HG02943 (cell line): ENCODE measurements around the gene PRR12.

Source experiments
- ATAC-seq: cut with Tn5 transposase; IDR thresholded peaks from one replicate; pipeline ENCODE4 v1.9.1; 2021; ENCODE audit warnings: mild to moderate bottlenecking, low read depth, moderate library complexity; ENCODE audit not compliant: unreplicated experiment

PRR12 gene

DNA sequence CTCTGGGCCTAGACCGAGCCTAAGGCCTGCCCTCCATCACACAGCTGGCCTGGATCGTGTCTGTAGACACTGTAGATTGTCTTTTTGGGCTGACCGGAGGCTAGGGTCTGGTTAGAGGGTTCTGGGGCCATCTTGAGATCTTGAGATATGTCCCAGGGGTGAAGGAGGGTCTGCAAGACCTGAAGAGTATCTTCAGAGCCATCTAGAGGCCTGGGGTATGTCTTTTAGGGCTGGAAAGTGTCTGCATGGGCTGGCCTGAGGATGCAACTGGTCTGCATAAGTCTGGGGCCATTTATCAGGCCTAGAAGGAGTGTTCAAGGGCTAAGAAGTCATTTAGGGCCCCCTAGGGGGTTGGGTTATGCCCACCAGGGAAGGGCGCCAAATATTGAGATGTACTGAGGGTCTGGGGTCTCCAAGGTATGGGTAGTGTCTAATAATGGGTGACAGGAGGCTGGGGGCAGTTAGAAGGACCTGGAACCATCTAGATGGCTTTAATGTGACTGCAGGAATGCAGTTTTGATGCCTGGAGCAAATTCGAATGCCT is 51.6 kb downstream of the PRR12 start:
- no peak for ATAC-seq

DNA sequence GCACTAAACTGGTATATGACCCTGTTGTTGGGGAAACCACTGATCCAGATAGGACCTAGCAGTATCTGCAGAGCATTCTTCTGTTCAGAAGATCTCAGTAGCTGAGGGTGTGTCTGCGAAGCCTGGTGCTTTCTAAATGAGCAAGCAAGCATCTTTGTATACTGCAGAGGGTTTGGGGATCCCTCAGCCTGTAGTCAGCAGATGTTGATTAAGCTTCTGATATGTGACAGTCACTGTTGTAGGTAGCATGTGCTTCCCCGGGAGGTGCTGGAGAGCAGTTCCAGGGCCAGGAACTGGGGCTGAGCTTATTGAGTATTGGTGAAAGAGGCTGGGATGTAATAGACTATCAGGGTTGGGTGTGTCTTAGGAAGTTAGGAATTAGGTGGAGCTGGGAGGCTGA is 52.5 kb downstream of the PRR12 start:
- ATAC-seq, result no peak

DNA sequence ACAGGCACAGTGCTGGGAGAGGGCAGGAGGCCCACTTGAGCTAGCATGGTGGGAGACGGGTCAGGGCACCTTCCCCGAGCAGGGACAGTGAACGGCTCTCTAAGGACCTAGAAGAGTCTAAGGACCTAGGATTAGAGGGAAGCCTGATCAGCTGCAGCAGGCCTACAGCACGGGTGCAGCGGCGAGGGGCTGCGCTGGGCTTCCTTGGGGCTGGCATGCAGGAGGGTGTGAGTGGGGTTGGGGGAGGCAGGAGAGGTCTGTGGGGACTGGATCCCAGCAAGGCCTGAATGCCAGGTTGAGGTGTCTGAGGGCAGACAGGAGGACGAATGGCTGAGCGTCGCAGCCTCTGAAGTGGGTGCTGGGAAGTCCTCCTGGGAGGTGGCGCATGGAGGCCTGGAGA is 54.6 kb downstream of the PRR12 start:
- ATAC-seq, result no peak

DNA sequence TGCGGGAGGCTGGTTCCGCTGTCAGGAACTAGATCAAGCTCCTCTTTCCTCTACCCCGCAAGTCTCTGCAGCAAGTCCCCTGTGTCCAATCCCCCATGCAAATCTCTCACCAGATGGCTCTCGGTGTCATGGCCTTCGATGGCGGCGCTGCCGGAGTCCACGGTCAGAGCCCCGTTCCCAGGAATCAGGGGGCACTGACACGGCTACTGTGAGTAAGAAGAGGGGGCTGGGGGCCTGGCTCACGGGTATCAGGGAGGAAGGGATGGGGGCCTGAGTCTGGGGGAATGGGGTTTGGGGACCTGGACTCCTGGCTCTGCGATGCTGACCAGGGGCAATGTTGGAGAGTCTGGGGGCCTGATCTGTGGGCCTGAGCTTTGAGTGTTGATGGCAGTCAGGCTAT is 55.0 kb downstream of the PRR12 start:
- no peak for ATAC-seq

DNA sequence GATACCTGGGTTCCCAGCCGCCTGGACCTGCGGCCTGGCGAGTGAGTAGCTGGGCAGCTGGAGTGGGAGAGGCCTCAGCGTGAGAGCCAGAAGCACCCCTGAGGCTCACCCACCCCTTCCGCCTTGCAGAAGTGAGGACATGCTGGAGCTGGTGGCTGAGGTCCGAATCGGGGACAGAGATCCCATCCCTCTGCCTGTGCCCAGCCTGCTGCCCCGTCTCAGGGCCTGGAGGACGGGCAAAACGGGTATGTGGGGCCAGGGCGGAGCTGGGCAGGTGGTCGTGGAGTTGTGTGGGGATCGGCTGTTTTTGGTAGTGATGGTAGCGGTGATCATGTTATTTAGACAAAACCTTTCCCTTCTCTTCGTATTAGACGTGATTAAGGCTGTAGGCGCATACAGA is 55.6 kb downstream of the PRR12 start:
- ATAC-seq, result no peak

DNA sequence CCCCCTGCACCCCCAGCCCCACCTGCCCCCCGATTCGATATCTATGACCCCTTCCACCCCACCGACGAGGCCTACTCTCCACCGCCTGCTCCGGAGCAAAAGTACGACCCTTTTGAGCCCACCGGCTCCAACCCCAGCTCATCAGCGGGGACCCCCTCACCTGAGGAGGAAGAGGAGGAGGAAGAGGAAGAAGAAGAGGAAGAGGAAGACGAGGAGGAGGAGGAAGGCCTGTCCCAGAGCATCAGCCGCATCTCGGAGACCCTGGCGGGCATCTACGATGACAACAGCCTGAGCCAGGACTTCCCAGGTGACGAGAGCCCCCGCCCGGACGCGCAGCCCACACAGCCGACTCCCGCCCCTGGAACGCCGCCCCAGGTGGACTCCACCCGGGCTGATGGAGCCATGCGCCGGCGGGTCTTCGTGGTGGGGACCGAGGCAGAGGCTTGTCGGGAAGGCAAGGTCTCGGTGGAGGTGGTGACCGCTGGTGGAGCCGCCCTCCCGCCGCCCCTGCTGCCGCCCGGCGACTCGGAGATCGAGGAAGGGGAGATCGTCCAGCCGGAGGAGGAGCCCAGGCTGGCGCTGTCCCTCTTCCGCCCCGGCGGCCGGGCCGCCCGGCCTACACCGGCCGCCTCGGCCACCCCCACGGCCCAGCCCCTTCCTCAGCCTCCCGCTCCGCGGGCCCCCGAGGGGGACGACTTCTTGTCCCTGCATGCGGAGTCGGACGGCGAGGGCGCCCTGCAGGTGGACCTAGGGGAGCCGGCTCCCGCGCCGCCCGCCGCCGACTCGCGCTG is 60.2 kb downstream of the PRR12 start:
- no peak for ATAC-seq

DNA sequence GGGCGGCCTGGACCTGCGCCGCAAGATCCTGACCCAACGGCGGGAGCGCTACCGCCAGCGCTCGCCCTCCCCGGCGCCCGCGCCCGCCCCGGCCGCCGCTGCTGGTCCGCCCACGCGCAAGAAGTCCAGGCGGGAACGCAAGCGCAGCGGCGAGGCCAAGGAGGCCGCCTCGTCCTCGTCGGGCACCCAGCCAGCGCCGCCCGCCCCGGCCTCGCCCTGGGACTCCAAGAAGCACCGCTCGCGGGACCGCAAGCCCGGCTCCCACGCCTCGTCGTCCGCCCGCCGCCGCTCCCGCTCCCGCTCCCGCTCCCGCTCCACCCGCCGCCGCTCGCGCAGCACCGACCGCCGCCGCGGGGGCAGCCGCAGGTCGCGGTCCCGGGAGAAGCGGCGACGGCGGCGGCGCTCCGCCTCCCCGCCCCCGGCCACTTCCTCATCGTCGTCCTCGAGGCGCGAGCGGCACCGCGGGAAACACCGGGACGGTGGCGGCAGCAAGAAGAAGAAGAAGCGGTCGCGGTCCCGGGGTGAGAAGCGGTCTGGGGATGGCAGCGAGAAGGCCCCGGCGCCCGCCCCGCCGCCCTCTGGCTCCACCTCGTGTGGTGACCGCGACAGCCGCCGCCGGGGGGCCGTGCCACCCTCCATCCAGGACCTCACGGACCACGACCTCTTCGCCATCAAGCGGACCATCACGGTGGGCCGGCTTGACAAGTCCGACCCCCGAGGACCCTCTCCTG is 61.0 kb downstream of the PRR12 start:
- ATAC-seq, result no peak

DNA sequence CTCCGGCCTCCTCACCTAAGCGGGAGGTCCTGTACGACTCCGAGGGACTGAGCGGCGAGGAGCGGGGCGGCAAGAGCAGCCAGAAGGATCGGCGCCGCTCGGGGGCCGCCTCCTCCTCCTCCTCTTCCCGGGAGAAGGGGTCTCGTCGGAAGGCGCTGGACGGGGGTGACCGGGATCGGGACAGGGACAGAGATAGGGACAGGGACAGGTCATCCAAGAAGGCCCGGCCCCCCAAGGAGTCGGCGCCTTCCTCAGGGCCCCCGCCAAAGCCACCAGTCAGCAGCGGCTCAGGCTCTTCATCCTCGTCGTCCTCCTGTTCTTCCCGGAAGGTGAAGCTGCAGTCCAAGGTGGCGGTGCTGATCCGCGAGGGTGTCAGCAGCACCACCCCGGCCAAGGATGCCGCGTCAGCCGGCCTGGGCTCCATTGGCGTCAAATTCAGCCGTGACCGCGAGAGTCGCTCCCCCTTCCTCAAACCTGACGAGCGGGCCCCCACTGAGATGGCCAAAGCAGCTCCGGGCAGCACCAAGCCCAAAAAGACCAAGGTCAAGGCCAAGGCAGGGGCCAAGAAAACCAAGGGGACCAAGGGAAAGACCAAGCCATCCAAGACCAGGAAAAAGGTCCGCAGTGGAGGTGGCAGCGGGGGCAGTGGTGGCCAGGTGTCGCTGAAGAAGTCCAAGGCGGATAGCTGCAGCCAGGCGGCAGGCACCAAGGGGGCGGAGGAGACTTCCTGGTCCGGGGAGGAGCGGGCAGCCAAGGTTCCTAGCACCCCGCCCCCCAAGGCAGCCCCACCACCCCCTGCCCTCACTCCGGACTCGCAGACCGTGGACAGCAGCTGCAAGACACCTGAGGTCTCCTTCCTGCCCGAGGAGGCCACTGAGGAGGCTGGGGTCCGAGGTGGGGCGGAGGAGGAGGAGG is 61.8 kb downstream of the PRR12 start:
- no peak for ATAC-seq

DNA sequence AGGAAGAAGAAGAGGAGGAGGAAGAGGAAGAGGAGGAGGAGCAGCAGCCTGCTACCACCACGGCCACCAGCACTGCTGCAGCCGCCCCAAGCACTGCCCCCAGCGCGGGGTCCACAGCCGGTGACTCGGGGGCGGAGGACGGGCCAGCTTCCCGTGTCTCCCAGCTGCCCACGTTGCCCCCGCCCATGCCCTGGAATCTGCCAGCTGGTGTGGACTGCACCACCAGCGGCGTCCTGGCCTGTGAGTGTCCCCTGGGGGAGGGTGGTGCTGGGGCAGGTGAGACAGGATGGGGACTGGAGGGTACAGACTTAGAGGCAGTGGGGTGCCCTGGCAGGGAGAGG is 62.5 kb downstream of the PRR12 start:
- ATAC-seq, result no peak

DNA sequence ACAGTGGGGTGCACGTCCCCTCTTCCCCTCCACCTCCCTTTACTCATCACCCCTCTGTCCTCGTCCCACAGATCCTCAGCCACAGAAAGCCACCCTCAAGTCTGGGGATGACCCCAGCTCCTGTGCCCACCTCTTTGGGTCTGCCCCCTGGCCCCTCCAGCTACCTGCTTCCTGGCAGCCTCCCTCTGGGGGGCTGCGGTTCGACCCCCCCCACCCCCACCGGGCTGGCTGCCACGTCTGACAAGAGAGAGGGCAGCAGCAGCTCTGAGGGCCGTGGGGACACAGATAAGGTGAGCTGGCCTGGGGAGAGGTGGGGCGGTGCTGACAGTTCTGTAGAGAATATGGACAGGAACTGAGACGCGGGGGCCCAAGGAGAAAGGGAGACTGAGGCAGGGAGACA is 63.6 kb downstream of the PRR12 start:
- no peak for ATAC-seq

DNA sequence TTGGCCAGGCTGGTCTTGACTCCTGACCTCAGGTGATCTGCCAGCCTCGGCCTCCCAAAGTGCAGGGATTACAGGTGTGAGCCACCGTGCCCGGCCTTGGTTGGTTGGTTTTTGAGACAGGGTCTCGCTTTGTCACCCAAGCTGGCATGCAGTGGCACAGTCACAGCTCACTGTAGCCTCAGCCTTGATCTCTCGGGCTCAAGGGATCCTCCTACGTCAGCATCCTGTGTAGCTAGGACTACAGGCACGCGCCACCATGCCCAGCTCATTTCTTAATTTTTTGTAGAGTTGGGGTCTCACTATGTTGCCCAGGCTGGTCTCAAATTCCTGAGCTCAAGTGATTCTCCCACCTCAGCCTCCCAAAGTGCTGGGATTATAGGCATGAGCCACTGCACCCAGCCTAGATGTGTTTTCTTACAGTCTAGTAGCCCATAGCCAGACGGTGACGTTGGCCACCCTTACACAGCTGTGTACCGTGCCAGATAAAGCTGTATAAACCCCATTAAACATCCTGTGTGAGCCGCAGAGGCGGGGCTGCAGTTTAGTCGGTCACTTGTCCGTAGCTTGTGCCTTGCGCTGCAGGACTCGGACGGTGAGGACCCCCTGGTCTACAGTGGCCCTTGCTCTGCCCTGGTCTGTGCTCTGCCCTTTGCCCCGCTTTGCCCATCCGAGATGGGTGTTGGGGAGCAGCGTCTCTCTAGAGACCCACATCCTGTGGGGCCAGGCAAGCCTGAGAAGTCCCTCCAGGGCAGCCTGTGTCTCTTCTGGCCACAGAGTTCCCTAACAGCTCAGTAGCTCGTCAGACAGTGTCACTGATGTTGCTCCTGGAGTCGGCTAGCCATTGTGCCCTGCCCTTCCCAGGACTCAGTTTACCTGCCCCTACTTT is 64.8 kb downstream of the PRR12 start:
- no peak for ATAC-seq

DNA sequence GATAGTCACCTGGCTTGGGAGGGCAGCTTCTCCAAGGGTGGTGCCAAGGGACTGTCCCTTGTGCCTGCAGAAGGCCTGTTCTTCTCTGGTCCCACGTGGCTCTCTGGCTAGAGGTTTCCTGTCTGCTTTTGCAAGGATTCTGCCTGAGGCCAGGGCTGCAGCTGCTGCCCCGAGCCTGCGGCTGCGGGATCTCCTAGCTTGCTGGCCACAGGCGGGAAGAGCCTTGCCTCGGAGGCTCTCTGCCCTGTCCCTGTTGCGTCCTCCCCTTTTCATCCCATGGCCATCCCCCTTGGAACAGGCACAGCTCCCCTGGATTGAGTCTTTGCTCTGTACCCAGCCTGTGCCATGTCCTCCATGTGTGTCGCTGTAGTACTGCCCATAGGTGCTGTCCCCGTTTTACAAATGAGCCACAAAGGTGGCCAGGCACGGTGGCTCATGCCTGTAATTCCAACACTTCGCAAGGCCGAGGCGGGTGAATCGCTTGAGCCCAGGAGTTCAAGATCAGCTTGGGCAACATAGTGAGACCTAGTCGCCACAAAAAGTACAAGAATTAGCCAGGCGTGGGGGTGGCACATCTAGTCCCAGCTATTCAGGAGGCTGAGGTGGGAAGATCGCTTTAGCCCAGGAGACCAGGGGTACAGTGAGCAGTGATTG is 65.6 kb downstream of the PRR12 start:
- no peak for ATAC-seq

DNA sequence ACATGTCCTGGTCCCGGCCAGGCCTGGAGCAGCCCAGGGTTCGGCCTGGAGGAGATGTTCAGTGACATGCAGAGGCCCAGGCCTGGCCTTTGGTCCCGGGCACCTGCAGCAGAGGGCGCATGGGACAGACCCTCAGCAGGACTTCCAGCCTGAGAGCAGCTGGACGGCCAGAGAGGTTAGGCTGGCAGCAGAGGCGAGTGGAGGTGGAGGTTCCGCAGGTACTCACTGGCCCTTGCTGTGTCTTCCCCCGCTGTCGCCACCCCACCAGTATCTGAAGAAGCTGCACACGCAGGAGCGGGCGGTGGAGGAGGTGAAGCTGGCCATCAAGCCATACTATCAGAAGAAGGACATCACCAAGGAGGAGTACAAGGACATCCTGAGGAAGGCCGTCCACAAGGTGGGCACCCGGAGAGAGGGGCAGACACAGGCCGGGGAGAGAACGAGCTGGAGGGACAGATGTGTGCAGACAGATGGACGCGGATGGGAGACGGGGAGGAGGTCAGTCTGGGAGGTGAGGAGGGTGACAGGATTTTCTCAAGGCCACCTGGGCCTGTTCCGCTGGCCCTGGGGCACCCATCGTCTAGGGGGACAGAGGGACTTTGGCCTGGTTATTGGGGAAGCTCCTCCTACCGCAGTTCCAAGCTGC is 66.6 kb downstream of the PRR12 start:
- ATAC-seq, result no peak

DNA sequence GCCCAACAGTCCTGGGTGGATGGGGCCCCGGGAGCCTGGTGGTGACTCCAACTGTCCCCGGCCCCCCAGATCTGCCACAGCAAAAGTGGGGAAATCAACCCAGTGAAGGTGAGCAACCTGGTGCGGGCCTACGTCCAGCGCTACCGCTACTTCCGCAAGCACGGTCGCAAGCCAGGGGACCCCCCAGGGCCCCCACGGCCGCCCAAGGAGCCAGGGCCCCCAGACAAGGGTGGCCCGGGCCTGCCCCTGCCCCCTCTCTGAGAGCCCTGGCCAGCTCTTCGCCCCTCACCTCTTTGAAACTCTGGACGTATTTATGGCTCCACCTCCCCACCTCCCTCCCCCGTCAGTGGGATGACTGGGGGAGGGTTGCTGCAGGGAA is 67.1 kb downstream of the PRR12 start:
- no peak for ATAC-seq

DNA sequence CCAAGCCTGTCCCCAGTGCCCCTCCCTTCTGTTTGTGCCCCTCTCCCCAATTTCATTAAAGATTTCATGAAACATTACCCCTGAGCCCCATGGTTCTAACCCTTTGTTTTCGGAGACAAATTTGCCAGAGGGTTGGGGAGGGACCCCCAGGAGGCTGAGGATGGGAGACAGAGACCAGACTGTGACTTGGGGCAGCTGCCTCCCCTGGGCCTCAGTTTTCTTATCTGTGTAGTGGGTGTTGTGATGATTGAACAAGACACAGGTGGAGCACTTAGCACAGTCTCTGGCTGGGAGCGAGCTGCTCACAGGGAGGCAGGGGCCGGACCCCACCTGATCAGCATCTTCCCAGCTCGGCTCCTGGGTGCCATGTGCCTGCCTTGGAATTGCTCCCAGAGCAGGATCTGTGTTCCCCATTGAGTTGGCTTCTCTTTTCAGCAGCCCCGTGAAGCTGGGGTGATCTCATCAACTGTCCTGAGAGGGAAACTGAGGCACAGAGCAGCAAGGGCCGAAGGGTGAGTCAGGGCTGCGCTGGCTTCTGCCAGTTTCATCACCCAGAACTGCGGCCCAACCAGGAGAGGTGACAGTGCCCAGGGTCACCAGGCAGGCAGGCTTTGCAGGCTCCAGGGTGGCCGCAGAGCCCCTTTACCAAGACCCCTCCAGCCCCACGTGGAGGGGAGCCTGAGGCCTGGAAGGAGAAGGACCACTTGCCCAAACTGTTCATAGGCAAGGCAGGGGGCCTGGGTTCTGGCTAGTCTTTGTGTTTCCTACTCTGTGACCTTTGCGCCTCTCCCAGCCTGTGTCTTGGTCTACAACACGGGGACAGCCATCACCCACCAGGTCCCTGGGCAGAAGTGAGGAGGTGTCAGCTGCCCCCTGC is 67.8 kb downstream of the PRR12 start:
- ATAC-seq, result no peak

DNA sequence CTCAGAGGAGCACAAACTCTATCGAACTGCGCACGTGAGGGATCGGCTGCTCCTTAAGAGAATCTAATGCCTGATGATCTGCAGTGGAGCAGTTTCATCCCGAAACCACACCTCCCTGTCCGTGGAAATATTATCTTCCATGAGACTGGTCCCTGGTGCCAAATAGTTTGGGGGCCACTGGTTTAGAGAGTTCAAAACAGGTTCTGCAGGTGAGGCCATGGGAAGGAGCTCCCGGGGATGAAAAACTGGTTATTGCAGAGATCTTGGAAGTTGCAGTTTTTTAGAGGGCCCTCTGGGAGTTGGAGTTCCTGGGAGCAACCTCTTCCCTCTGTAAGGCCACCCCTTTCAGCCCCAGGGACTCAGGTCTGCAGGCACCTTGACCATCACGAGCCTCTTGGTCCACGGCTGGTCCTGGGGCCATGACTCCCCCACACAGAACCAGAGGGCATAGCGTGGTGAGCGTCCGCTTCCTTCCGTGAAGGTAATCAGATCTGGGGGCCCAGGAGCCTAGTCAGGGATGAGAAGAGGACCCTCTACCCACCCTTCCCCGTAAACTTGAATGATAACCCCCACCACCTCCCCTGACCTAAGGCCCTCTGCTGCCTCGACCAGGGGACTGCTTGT is 69.5 kb downstream of the PRR12 start:
- no peak for ATAC-seq

DNA sequence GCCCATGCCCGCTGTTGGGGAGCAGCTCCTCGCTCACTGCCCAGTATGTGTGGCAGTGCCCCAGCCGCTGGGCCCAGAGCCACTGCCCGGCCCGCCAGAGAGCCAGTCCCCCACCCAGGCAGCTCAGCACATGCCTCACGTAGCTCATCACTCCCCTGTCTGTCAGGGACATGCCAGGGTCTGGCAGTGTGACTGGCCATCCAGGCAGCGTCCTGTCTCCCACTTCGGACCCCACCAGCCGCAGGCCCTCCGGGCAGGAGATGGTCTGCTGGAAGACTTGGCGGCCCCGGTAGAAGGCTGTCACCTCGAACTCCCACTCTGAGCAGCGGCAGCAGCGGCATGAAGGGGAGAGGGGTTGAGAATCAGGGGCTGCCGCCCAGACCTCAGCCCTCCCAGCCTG is 71.0 kb downstream of the PRR12 start:
- ATAC-seq, result no peak

DNA sequence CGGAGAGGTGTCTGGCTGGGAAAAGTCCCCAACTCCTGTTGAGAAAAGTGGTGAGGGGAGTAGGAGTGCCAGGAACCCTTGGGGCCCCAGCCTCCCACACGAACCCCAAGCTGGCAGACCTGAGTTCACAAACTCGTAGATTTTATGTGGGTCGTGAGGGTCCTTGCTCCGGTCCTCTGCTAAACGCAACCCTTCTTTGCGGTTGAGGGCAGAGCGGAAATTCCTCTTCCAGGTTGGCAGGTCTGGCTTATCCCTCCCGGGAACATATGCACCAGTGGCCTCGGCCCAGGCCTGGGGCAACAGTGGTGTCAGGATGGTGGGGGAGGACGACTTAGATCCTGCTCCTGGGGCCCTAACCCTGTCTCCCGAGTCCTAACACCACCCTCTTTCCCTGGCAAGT is 72.2 kb downstream of the PRR12 start:
- ATAC-seq, result no peak
